IMR-90 (cell line): ENCODE results near the gene PRR5L. TPM values are rescaled to one million over a fixed set of nuclear protein-coding genes. Genes with fewer than 3 reads are reported as not detected.

ENCODE experiments used
- ATAC-seq: fragments of 200-7000 bp; cut with Tn5 transposase; 2 replicates; pipeline ENCODE4 v1.9.1; 2020; ENCODE audit warnings: low read depth, mild to moderate bottlenecking, moderate library complexity
- BruUV-seq: library from RNA; stranded (reverse); fragments of 400-500 nt; replicated peaks from 2 replicates; lab custom pipeline; 2021; lab: Mats Ljungman, UMichigan
- CTCF ChIA-PET: fragments of 300-600 bp; formaldehyde crosslinking; extraction: SDS; loops from one replicate; lab custom pipeline; 2021; ENCODE audit warnings: antibody characterized with exemption; lab: Yijun Ruan, JAX
- POLR2A ChIA-PET: fragments of 300-600 bp; sonication (Branson Sonifier 250); formaldehyde crosslinking; loops from one replicate; lab custom pipeline; 2022; ENCODE audit warnings: antibody characterized with exemption; ENCODE audit not compliant: unreplicated experiment; lab: Charles Lee
- DNase-seq: peaks from one replicate; pipeline ENCODE4 v3.0.0; 2013
- H2AFZ ChIP-seq: replicated peaks from 2 replicates; pipeline ENCODE3; 2013; ENCODE audit warnings: low read length, mild to moderate bottlenecking; ENCODE audit not compliant: poor library complexity
- H2AK5ac ChIP-seq: 2 replicates; pipeline ENCODE4 v1.6.1; 2013; ENCODE audit warnings: low read depth, low read length, inconsistent platforms
- H2AK9ac ChIP-seq: replicated peaks from 2 replicates; pipeline ENCODE3; 2013; ENCODE audit warnings: mild to moderate bottlenecking, low read depth, low read length, moderate library complexity; ENCODE audit not compliant: poor library complexity
- H2BK120ac ChIP-seq: 2 replicates; pipeline ENCODE4 v1.6.1; 2013; ENCODE audit warnings: low read depth, low read length, inconsistent platforms
- H2BK15ac ChIP-seq: 3 replicates; pipeline ENCODE4 v1.6.1; 2013; ENCODE audit warnings: low read depth, low read length, inconsistent platforms
- H2BK20ac ChIP-seq: 2 replicates; pipeline ENCODE4 v1.6.1; 2013; ENCODE audit warnings: low read depth, mild to moderate bottlenecking, inconsistent platforms, low read length, moderate library complexity
- H2BK5ac ChIP-seq: 2 replicates; pipeline ENCODE4 v1.6.1; 2013; ENCODE audit warnings: mild to moderate bottlenecking, low read depth, low read length, inconsistent platforms; ENCODE audit not compliant: poor library complexity, severe bottlenecking
- H3K14ac ChIP-seq: replicated peaks from 2 replicates; pipeline ENCODE4 v1.6.1; 2013; ENCODE audit warnings: low read depth, low read length, inconsistent platforms
- H3K18ac ChIP-seq: 2 replicates; pipeline ENCODE4 v1.6.1; 2013; ENCODE audit warnings: low read depth, low read length, control low read depth
- H3K23ac ChIP-seq: 2 replicates; pipeline ENCODE4 v1.6.1; 2013; ENCODE audit warnings: low read depth, low read length, inconsistent platforms
- H3K27ac ChIP-seq: 2 replicates; pipeline ENCODE4 v1.5.1; 2013; ENCODE audit warnings: mild to moderate bottlenecking, control low read depth, low read length; ENCODE audit not compliant: insufficient read depth
- H3K27me3 ChIP-seq: 2 replicates; pipeline ENCODE4 v1.6.1; 2013; ENCODE audit warnings: low read length; ENCODE audit not compliant: control insufficient read depth, insufficient read depth
- H3K36me3 ChIP-seq: 2 replicates; pipeline ENCODE4 v1.6.1; 2013; ENCODE audit warnings: low read length, mixed read lengths; ENCODE audit not compliant: control insufficient read depth, insufficient read depth
- H3K4ac ChIP-seq: 2 replicates; pipeline ENCODE4 v1.6.1; 2013; ENCODE audit warnings: low read depth, low read length, inconsistent platforms
- H3K4me1 ChIP-seq: 2 replicates; pipeline ENCODE4 v1.6.1; 2013; ENCODE audit warnings: low read length, mixed read lengths; ENCODE audit not compliant: control insufficient read depth, insufficient read depth
- H3K4me2 ChIP-seq: 2 replicates; pipeline ENCODE4 v1.6.1; 2013; ENCODE audit warnings: low read depth, mild to moderate bottlenecking, control low read depth, low read length, moderate library complexity
- H3K4me3 ChIP-seq: 2 replicates; pipeline ENCODE4 v1.5.1; 2013; ENCODE audit warnings: low read depth, mild to moderate bottlenecking, control low read depth, low read length, moderate library complexity; ENCODE audit not compliant: insufficient read depth
- H3K56ac ChIP-seq: 2 replicates; pipeline ENCODE4 v1.6.1; 2013; ENCODE audit warnings: low read length, inconsistent platforms; ENCODE audit not compliant: insufficient read depth; ENCODE audit errors: extremely low read depth
- H3K79me1 ChIP-seq, 2 experiments: 2 replicates each; pipeline ENCODE4 v1.6.1; 2013; ENCODE audit warnings: low read length in 2 of 2, inconsistent platforms in 1 of 2, low read depth in 1 of 2
- H3K9ac ChIP-seq: 2 replicates; pipeline ENCODE4 v1.6.1; 2013; ENCODE audit warnings: low read depth, low read length, control low read depth
- H3K9me1 ChIP-seq: 2 replicates; pipeline ENCODE4 v1.6.1; 2013; ENCODE audit warnings: low read length, inconsistent platforms; ENCODE audit not compliant: insufficient read depth
- H3K9me3 ChIP-seq: 2 replicates; pipeline ENCODE4 v1.6.1; 2013; ENCODE audit warnings: low read length; ENCODE audit not compliant: control insufficient read depth, insufficient read depth
- H4K20me1 ChIP-seq: 2 replicates; pipeline ENCODE4 v1.6.1; 2013; ENCODE audit warnings: low read length, inconsistent platforms; ENCODE audit not compliant: insufficient read depth
- H4K5ac ChIP-seq: 2 replicates; pipeline ENCODE4 v1.6.1; 2013; ENCODE audit warnings: mild to moderate bottlenecking, low read depth, low read length, control low read depth
- H4K8ac ChIP-seq, 2 experiments: 2 replicates each; pipeline ENCODE4 v1.6.1; 2013; ENCODE audit warnings: low read depth in 2 of 2, low read length in 2 of 2, control low read depth in 1 of 2, inconsistent platforms in 1 of 2
- H4K91ac ChIP-seq: 2 replicates; pipeline ENCODE4 v1.6.1; 2013; ENCODE audit warnings: low read depth, low read length, inconsistent platforms; ENCODE audit not compliant: insufficient read depth
- CHD1 ChIP-seq: IDR thresholded peaks from 2 replicates; pipeline ENCODE4 v1.6.1; 2012; ENCODE audit warnings: low read depth, low read length, improper control_type of control experiment
- FOS ChIP-seq: fragments of 150-350 bp; IDR thresholded peaks from 2 replicates; pipeline ENCODE4 v1.6.1; 2016; ENCODE audit warnings: low read depth, low read length
- MAFK ChIP-seq: IDR thresholded peaks from 2 replicates; pipeline ENCODE4 v1.6.1; 2012; ENCODE audit warnings: low read depth, low read length, improper control_type of control experiment
- MAZ ChIP-seq: IDR thresholded peaks from 2 replicates; pipeline ENCODE4 v1.6.1; 2012; ENCODE audit warnings: low read depth, mild to moderate bottlenecking, low read length, improper control_type of control experiment, moderate library complexity, borderline replicate concordance
- WGBS, 2 experiments: methylation state at CpG; one replicate each; pipeline versions ENCODE4 v1.1.5 to v1.1.7; 2013; ENCODE audit warnings: missing lambda C conversion rate in 2 of 2; ENCODE audit not compliant: insufficient read length in 1 of 2; ENCODE audit errors: extremely low coverage in 2 of 2; 5-methylcytosine and 5-hydroxymethylcytosine counted together
- dilution Hi-C: fragments of 300-500 bp; cut with HindIII; formaldehyde crosslinking; loops from one replicate; pipeline ENCODE4 v1.14.3; 2018; ENCODE audit warnings: low sequenced_read_pairs; ENCODE audit not compliant: unreplicated experiment
- in situ Hi-C: fragments of 300-500 bp; cut with MboI; formaldehyde crosslinking; loops from 3 replicates; pipeline ENCODE4 v1.14.3; 2019; ENCODE audit warnings: low sequenced_read_pairs, inconsistent platforms, mixed read lengths
- intact Hi-C: fragments of 100-400 bp; cut with micrococcal nuclease; formaldehyde crosslinking; loops from 2 replicates; pipeline ENCODE4 v1.10.0; 2022
- polyA plus RNA-seq, 3 experiments: library from polyadenylated mRNA; depleted of rRNA; stranded (reverse); fragments of >200 nt; gene quantifications; 2 replicates each; pipeline ENCODE4 v1.2.3, GENCODE V29; 2012; ENCODE audit warnings: low replicate concordance in 1 of 3
- total RNA-seq: library from RNA; depleted of rRNA; stranded (reverse); fragments of >200 nt; gene quantifications from 2 replicates; pipeline ENCODE4 v1.2.3, GENCODE V29; 2012
- TF ChIP-seq, protein P1 (sequence below): fragments of 150-350 bp; IDR thresholded peaks from 2 replicates; pipeline ENCODE4 v1.6.1; 2016; ENCODE audit warnings: low read depth, mild to moderate bottlenecking, low read length, moderate library complexity, borderline replicate concordance

PRR5L gene
- total and polyA plus RNA-seq, 2 of the 4 experiments (the other 2 are of a cell fraction): 2.9 to 3.6 TPM

DNA sequence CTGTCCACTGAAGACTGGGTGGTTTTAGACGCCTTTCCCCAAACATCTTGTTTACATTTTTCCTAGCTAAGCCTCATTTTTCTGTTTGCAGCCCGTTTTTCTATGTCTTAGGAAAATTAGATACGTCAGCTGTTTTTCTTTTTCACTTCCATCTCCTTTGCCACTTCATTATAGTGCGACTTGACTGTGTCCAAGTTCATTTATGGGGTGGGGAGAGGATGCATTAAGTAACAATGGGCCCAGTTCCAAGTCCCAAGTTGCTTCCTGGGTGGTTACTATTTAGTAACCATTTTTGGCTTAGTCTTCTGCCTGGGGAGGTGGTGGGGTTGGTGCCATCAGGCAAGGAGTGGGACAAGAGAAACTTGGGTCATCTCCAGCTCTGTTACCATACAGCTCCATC, 131.0 kb downstream of the PRR5L start:
- Histone ChIP-seq H3K18ac (no peak overlapping the region), H3K27me3 (no peaks in the 10 kb centered on the region), H2AK9ac (no peak overlapping the region), H3K56ac (no peak overlapping the region), H2BK5ac (peak overlapping the region; percentile 12), H2AK5ac (peak overlapping the region; percentile 7), H3K79me1 (peaks cover 0 to 12% of the 10 kb centered on the region in 2 experiments; a peak in 3 of 4 replicates), H3K23ac (peak overlapping the region; percentile 10; the same call in 1 of the 2 replicates), H2BK15ac (peak overlapping the region; percentile 53; the same call in 1 of the 3 replicates), H4K8ac (peak overlapping the region in 1 of 2 experiments; percentile 39; a peak in 2 of 4 replicates), H3K9ac (no peak overlapping the region), H3K9me3 (no peaks in the 10 kb centered on the region), H3K4me2 (peak overlapping the region; percentile 4; the same call in 1 of the 2 replicates), H2AFZ (peak overlapping the region; percentile 27), H4K91ac (peak overlapping the region; percentile 66), H2BK20ac (peak overlapping the region; percentile 52), H4K20me1 (no peaks in the 10 kb centered on the region), H2BK120ac (peak overlapping the region; percentile 60), H3K4me1 (peaks cover 21% of the 10 kb centered on the region), H3K4me3 (no peak overlapping the region), H4K5ac (peak overlapping the region; percentile 44), H3K9me1 (peaks cover 28% of the 10 kb centered on the region), H3K36me3 (no peaks in the 10 kb centered on the region), H3K27ac (no peak overlapping the region), H3K4ac (peak overlapping the region; percentile 65), H3K14ac (peak overlapping the region; percentile 23; the same call in 1 of the 2 replicates)
- in situ Hi-C loops: no loop called here
- DNase-seq (no peak), ATAC-seq (peak; percentile 5; the same call in 1 of the 2 replicates)
- dilution Hi-C loops: no loop called here
- TF ChIP-seq, protein P1, sequence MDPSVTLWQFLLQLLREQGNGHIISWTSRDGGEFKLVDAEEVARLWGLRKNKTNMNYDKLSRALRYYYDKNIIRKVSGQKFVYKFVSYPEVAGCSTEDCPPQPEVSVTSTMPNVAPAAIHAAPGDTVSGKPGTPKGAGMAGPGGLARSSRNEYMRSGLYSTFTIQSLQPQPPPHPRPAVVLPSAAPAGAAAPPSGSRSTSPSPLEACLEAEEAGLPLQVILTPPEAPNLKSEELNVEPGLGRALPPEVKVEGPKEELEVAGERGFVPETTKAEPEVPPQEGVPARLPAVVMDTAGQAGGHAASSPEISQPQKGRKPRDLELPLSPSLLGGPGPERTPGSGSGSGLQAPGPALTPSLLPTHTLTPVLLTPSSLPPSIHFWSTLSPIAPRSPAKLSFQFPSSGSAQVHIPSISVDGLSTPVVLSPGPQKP: no peak
- TF ChIP-seq MAZ: no peak
- TF ChIP-seq MAFK: peak; percentile 75
- TF ChIP-seq FOS: no peak
- TF ChIP-seq CHD1: no peak
- POLR2A ChIA-PET: no interaction called here
- WGBS, 2 experiments: no CpG with 5 or more reads among the region's 4 CpGs
- intact Hi-C loops: no loop called here
- CTCF ChIA-PET: interaction anchor here (1.0 to 1.2 kb wide), 2 partner anchors 14 to 55 kb away, joined by 3 read pairs; no protein-coding TSS in a partner anchor
- BruUV-seq: no TSS peak
